Activated naive CD4-positive, alpha-beta T cell treated with anti-CD3 and anti-CD28 coated beads, Interleukin-2, amount 10 ng/mL, durations not matched to agents 7 days and 5 days (primary cell): Measurements from ENCODE around the gene SLC47A1.

Experiments
- CTCF ChIA-PET: fragments of 350-600 bp; sonication (Branson Sonifier 250); formaldehyde crosslinking; loops from one replicate; lab custom pipeline; 2021; ENCODE audit warnings: antibody characterized with exemption; lab: Charles Lee
- DNase-seq: peaks from one replicate; pipeline ENCODE4 v3.0.0-alpha.2; 2020
- H3K27ac Mint-ChIP-seq: one replicate; pipeline ENCODE4 v1.8.0; 2021; ENCODE audit warnings: mild to moderate bottlenecking, moderate library complexity, mixed read lengths
- H3K27me3 Mint-ChIP-seq: one replicate; pipeline ENCODE4 v1.8.0; 2021; ENCODE audit warnings: mild to moderate bottlenecking, mixed read lengths
- H3K36me3 Mint-ChIP-seq: one replicate; pipeline ENCODE4 v1.8.0; 2021; ENCODE audit warnings: mixed read lengths
- H3K4me1 Mint-ChIP-seq: one replicate; pipeline ENCODE4 v1.8.0; 2021; ENCODE audit warnings: mixed read lengths
- H3K4me3 Mint-ChIP-seq: one replicate; pipeline ENCODE4 v1.8.0; 2021; ENCODE audit warnings: mild to moderate bottlenecking, moderate library complexity, mixed read lengths
- H3K9me3 Mint-ChIP-seq: one replicate; pipeline ENCODE4 v1.8.0; 2021; ENCODE audit warnings: mixed read lengths

SLC47A1 gene

DNA sequence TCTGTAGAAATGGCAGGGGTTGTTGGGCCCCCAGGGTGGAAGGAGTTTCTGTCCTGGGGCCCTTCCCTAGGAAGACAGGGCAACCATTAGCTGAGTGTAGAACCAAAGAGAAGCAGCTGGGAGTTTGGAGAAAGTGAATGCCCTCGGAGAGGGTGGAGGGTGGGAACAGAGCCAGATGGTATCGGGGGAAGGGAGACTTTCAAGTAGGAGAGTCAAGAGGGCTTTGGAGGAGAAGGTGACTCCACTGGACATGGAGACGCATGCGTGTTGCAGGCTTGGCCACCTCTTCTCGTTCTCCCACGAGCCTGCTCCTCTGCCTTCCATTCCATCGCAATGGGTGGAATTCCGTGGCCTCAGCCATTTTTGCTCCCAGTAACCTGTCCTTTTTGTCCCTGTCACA is 19.4 kb downstream of the SLC47A1 start:
- H3K4me3 Mint-ChIP-seq, result no peak overlapping the region
- no peak overlapping the region for H3K27ac Mint-ChIP-seq
- no peaks in the 10 kb centered on the region for H3K36me3 Mint-ChIP-seq
- H3K9me3 Mint-ChIP-seq, result no peaks in the 10 kb centered on the region
- no peaks in the 10 kb centered on the region for H3K4me1 Mint-ChIP-seq
- H3K27me3 Mint-ChIP-seq, result peaks cover 34% of the 10 kb centered on the region
- no peak for DNase-seq
- CTCF ChIA-PET, result no interaction called here

DNA sequence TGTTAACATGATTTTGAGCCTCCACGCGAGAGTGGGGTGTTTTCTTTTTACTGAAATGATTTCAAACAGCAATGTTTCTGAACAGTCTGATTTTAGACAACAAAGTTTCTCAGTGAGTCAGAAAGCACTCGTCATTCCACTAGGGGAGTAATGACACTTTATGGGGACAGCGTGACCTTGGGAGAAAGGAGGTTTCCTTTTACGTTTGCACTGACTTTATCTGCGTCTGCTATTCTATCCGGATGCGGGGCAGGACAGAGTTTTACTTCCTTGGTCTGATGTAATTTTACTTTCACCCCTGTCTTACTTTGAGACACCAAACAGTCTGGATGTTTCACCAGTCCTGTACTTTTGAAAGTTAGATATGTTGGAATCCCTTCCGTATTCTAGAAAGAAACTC is 20.7 kb downstream of the SLC47A1 start:
- DNase-seq, result no peak
- CTCF ChIA-PET, result no interaction called here
- Mint-ChIP-seq H3K9me3 (no peaks in the 10 kb centered on the region), H3K27me3 (peaks cover 38% of the 10 kb centered on the region), H3K27ac (no peak overlapping the region), H3K4me3 (no peak overlapping the region), H3K36me3 (no peaks in the 10 kb centered on the region), H3K4me1 (no peaks in the 10 kb centered on the region)

DNA sequence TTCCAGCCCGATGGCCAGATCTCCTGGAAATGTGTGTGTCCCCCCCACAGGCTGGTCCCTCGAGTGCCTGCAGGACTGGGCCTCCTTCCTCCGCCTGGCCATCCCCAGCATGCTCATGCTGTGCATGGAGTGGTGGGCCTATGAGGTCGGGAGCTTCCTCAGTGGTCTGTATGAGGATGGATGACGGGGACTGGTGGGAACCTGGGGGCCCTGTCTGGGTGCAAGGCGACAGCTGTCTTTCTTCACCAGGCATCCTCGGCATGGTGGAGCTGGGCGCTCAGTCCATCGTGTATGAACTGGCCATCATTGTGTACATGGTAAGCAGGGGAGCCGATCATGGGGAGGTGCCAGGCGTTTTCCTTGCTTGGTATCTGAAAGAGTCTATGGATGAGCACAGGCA is 22.1 kb downstream of the SLC47A1 start:
- Mint-ChIP-seq H3K36me3 (no peaks in the 10 kb centered on the region), H3K4me1 (no peaks in the 10 kb centered on the region), H3K27ac (no peak overlapping the region), H3K27me3 (peaks cover 44% of the 10 kb centered on the region), H3K4me3 (no peak overlapping the region), H3K9me3 (no peaks in the 10 kb centered on the region)
- DNase-seq, result no peak
- CTCF ChIA-PET, result no interaction called here

DNA sequence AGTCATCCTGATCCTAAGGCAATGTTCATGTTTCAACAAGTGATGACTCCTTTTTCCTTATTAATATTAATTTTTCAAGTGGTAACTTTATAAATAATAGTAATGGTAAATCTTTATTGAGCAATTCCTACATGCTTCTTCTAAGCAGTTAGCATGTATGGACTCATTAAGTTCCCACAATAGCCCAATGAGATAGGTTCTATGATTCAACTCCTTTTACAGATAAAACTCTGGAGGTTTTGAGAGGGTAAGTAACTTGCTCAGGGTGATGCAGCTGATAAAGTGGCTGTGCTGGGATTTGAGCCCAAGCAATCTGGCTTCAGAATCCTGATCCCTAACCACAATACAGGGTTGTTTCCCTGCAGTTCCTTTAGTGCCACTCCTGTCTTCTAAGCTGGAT is 25.3 kb downstream of the SLC47A1 start:
- CTCF ChIA-PET, result no interaction called here
- DNase-seq, result no peak
- no peaks in the 10 kb centered on the region for H3K36me3 Mint-ChIP-seq
- no peaks in the 10 kb centered on the region for H3K4me1 Mint-ChIP-seq
- no peak overlapping the region for H3K27ac Mint-ChIP-seq
- H3K4me3 Mint-ChIP-seq, result no peak overlapping the region
- peaks cover 28% of the 10 kb centered on the region for H3K27me3 Mint-ChIP-seq
- H3K9me3 Mint-ChIP-seq, result no peaks in the 10 kb centered on the region

DNA sequence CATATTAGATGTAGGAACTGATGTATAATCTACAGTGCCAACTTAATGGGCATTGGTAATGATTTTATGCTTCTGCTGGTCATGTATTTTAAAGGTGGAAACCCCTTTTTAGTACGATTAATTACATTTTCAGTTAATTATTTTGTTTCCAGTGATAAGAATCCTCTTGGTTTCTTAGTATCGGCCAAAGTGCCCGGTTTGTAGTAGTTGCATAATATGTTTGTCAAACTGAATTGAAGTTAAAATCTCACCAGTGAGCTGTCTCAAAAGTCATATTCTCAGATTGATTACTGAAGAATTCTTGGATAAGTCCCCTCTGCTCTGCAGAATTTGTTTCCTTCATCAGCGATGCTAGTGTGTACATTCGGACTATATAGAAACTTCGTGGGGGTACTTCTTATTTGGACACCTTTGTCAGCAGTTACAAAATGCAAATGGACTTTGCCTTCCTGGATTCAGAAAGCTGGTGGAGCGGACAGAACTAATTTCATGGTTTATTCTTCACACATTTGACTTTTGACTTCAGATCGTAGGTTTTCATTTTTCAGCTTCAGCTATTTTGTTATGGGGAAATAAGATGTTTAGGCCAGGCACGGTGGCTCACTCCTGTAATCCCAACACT is 28.2 kb downstream of the SLC47A1 start:
- CTCF ChIA-PET, result interaction anchor here (0.7 kb wide), 1 partner anchor 157 kb away, joined by 3 read pairs; no protein-coding TSS in a partner anchor
- H3K27me3 Mint-ChIP-seq, result peaks cover 11% of the 10 kb centered on the region
- H3K4me1 Mint-ChIP-seq, result no peaks in the 10 kb centered on the region
- H3K9me3 Mint-ChIP-seq, result no peaks in the 10 kb centered on the region
- H3K27ac Mint-ChIP-seq, result no peak overlapping the region
- H3K36me3 Mint-ChIP-seq, result no peaks in the 10 kb centered on the region
- no peak for DNase-seq
- no peak overlapping the region for H3K4me3 Mint-ChIP-seq

DNA sequence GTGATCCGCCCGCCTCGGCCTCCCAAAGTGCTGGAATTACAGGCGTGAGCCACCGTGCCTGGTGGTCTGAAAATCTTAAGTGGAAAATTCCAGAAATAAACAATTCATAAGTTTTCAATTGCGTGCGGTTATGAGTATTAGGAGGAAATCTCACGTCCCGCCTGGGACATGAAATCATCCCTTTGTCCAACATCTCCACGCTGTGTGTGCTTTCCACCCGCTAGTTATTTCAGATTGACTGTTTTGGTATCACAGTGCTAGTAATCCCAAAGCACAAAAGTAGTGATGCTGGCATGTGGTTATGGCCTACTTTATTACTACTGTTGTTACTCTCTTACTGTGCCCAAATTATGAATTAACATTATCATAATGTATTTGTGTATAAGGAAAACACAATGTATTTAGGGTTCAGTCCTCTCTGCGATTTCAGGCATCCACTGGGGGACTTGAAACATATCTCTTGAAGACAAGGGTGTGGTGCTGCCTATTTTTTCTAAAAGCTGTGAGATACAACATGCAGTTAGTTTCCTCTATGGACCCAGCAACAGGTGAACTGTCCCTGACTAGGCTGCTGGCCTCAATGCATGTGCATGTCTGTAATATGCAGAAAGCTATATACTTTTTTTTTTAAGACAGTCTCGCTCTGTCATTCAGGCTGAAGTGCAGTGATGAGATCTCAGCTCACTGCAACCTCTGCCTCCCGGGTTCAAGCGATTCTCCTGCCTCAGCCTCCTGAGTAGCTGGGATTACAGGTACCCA is 32.3 kb downstream of the SLC47A1 start:
- DNase-seq, result no peak
- no peaks in the 10 kb centered on the region for H3K36me3 Mint-ChIP-seq
- CTCF ChIA-PET, result no interaction called here
- peaks cover 11% of the 10 kb centered on the region for H3K27me3 Mint-ChIP-seq
- no peak overlapping the region for H3K4me3 Mint-ChIP-seq
- H3K27ac Mint-ChIP-seq, result no peak overlapping the region
- H3K9me3 Mint-ChIP-seq, result no peaks in the 10 kb centered on the region
- H3K4me1 Mint-ChIP-seq, result peaks cover 6% of the 10 kb centered on the region

DNA sequence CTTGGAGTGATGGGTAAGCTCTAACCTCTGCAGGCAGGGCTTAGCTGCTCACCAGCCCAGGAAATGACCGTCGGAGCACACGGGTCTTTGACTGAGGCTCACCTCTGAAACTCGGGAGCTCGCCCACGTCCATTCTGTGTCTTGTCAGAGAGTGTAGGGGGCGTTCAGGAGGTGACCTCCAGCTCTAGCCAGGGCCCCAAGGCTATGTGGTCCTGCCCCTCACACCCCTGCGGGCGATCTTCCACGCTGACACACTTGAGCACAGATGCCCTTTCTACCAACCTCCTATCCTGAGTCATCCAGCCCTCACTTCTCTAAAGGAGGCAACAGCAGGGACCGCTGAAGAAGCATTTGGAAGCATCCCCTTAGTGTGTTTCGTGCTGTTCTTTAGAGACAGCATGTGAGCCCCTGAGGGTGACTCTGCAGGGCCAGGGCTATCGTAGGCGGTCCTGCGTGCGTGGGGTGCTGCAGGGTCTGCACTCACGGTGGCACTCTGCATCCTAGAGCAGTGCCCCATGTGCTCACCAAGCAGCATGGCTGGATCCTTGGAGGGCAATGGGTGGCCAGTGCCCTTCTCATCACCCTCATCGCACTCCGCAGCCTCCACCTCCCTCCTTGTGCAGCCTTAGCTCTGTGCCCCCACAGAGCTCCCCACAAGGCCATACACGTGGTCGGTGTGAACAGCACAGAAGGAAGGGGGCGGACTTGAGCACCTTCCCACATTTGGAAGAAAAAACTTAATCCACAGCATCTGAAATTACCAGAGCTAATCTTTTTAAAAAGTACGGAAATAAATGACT is 33.8 kb downstream of the SLC47A1 start:
- H3K27me3 Mint-ChIP-seq, result peaks cover 17% of the 10 kb centered on the region
- H3K4me3 Mint-ChIP-seq, result no peak overlapping the region
- H3K36me3 Mint-ChIP-seq, result no peaks in the 10 kb centered on the region
- no peak overlapping the region for H3K27ac Mint-ChIP-seq
- DNase-seq, result no peak
- peaks cover 6% of the 10 kb centered on the region for H3K4me1 Mint-ChIP-seq
- CTCF ChIA-PET, result interaction anchor here (1.0 kb wide), 1 partner anchor 18 kb away, joined by 3 read pairs; no protein-coding TSS in a partner anchor
- no peaks in the 10 kb centered on the region for H3K9me3 Mint-ChIP-seq

DNA sequence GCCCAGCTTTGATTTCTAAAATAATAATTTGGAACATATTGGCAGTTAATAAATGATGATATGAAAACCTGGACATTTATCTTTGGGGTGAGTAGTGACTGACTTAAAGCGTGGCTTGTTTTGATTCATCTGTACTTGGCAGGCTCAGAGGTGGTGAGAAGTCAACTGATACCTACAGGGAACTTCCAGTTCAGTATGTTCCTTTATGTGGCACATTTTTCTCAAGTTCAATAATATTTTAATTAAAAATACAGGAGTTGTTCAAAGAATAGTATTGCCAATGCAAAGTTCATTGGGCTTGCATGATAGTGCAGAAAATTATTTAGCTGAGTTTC is 34.3 kb downstream of the SLC47A1 start:
- Mint-ChIP-seq H3K36me3 (no peaks in the 10 kb centered on the region), H3K9me3 (no peaks in the 10 kb centered on the region), H3K4me3 (no peak overlapping the region), H3K27ac (no peak overlapping the region), H3K4me1 (peaks cover 6% of the 10 kb centered on the region), H3K27me3 (peaks cover 17% of the 10 kb centered on the region)
- DNase-seq, result no peak
- CTCF ChIA-PET, result interaction anchor here (1.0 kb wide), 1 partner anchor 19 kb away, joined by 3 read pairs; no protein-coding TSS in a partner anchor

DNA sequence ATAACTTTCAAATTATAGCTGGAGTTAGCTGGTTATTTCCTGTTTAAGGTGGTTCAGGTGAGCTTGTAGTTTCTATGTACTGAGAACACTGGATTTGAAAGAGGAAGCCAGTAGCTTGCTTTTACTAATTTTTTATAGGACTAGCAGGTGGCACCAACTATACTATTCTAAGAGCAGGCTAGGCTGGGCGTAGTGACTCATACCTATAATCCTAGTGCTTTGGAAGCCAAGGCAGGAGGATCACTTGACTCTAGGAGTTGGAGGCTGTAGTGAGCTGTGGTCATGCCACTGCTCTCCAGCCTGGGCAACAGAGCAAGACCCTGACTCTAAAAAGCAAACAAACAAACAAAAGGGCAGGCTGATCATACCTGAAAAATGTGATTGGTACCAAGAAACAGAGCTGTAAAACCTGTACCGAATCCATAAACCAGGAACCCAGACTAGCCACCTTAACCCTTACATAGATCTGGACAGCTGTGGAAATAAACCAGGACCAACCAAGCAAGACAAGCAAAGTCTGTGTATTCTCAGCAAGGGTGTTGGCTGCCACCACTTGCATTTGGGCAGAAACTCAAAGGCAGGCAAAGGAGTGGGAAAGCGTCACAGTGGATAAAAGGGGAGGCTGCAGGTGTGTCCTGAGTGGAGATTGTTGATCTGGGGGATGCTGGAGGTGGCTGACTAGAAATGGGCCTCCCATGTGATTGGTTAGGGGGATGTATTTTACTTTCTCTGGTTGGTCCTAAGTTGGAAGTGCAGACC is 36.3 kb downstream of the SLC47A1 start:
- Mint-ChIP-seq H3K36me3 (no peaks in the 10 kb centered on the region), H3K9me3 (no peaks in the 10 kb centered on the region), H3K4me1 (peaks cover 6% of the 10 kb centered on the region), H3K27me3 (peaks cover 18% of the 10 kb centered on the region), H3K4me3 (no peak overlapping the region), H3K27ac (no peak overlapping the region)
- no peak for DNase-seq
- CTCF ChIA-PET, result interaction anchor here (0.9 kb wide), 1 partner anchor 18 kb away, joined by 6 read pairs; no protein-coding TSS in a partner anchor

DNA sequence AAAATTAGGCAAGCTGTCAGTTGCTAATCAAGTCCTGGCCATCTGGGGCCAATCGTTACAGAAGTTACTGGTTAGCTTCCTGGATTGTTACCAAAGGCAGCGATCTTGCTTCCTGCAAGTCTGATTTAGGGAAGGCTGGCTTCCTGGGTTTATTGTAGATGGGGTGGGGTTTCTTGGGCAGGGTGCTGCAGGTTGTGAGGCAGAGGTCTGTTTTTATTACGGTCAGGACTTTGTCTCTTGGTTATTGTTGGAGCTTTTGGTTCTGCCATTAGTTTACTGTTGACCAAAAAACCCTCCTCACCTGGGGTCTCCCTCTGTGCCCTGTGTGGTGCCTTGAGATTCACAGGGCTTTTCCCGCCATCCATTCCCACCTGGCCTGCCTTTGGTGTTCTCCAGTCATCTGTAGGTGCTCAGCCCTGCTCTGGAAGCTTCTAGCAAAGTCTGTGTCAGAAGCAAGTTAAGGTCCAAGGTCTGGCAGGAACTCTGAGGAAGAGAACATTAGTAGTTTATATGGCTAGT is 36.9 kb downstream of the SLC47A1 start:
- Mint-ChIP-seq H3K4me1 (peaks cover 6% of the 10 kb centered on the region), H3K36me3 (no peaks in the 10 kb centered on the region), H3K4me3 (no peak overlapping the region), H3K9me3 (no peaks in the 10 kb centered on the region), H3K27me3 (peaks cover 21% of the 10 kb centered on the region), H3K27ac (no peak overlapping the region)
- DNase-seq, result no peak
- CTCF ChIA-PET, result interaction anchor here (0.9 kb wide), 1 partner anchor 17 kb away, joined by 6 read pairs; no protein-coding TSS in a partner anchor

DNA sequence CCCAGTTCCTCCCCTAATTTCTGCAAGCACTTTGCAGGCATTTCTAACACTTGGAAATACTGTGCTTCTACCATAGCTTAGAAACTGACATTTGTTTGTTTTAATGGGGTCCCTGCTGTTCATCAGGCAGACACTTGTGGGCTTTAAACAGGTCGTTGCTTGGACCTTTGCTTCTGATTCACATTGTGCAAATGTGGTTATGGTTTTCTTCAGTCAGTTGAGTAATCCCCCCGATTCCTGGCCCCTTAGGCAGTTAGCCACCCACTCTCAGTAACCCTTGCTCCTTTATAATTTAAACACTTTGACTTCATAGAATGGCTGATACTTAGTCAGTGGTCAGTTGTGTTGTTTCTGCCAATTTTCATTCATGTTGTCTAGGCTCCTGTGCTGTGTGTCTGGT is 39.4 kb downstream of the SLC47A1 start:
- no peak for DNase-seq
- Mint-ChIP-seq H3K4me1 (peaks cover 6% of the 10 kb centered on the region), H3K27ac (no peak overlapping the region), H3K9me3 (no peaks in the 10 kb centered on the region), H3K36me3 (no peaks in the 10 kb centered on the region), H3K27me3 (peaks cover 32% of the 10 kb centered on the region), H3K4me3 (no peak overlapping the region)
- CTCF ChIA-PET, result no interaction called here

DNA sequence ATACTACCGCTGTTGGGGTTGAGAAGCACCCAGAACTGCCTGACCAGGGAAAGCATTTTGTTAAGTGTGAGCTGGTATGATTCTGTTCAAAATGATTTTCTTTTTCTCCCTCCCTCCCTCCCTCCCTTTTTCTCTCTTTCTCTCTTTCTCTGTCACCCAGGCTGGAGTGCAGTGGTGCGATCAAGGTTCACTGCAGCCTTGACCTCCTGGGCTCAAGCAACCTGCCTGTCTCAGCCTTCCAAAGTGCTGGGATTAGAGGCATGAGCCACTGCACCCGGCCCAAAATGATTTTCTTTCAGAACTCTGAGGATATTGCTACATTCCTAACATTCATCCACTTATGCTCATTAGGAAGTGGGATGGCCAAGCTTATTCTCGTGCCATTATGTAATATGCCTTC is 41.3 kb downstream of the SLC47A1 start:
- CTCF ChIA-PET, result no interaction called here
- no peak for DNase-seq
- H3K27ac Mint-ChIP-seq, result no peak overlapping the region
- peaks cover 5% of the 10 kb centered on the region for H3K4me1 Mint-ChIP-seq
- H3K4me3 Mint-ChIP-seq, result no peak overlapping the region
- H3K9me3 Mint-ChIP-seq, result no peaks in the 10 kb centered on the region
- H3K36me3 Mint-ChIP-seq, result no peaks in the 10 kb centered on the region
- peaks cover 47% of the 10 kb centered on the region for H3K27me3 Mint-ChIP-seq

DNA sequence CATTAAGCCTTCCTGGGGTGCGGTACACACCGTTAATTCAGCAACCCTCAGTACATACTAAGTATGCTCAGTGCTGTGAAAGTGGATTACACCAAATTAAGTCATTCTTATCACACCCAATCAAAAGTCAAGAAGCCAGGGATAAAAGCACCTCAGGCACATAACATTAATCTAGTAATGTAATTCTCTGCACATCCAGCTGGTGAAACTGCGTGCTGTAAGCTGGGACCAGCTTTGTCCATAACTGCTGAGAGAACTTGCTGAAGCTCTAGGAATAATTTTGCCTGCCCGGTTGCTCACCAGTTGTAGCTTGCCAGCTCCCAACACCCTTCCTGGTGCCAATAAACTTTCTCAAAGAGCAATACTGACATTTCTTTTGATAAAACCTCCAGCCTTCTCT is 44.9 kb downstream of the SLC47A1 start:
- peaks cover 64% of the 10 kb centered on the region for H3K27me3 Mint-ChIP-seq
- no peaks in the 10 kb centered on the region for H3K9me3 Mint-ChIP-seq
- H3K36me3 Mint-ChIP-seq, result no peaks in the 10 kb centered on the region
- H3K4me1 Mint-ChIP-seq, result no peaks in the 10 kb centered on the region
- no peak for DNase-seq
- CTCF ChIA-PET, result no interaction called here
- no peak overlapping the region for H3K4me3 Mint-ChIP-seq
- H3K27ac Mint-ChIP-seq, result no peak overlapping the region
